HG02678 (cell line): ENCODE results near the gene FER.
"Not testable (repeated sequence)": the region's sequence is repeated elsewhere in the genome, so short reads cannot be mapped to it uniquely, and the experiment has no call there.

Experiments used
- ATAC-seq: cut with Tn5 transposase; IDR thresholded peaks from one replicate; pipeline ENCODE4 v1.9.1; 2021; ENCODE audit warnings: mild to moderate bottlenecking, moderate library complexity; ENCODE audit not compliant: unreplicated experiment

The FER gene

GRCh38 chr5:108797986-108798385 lies 50.3 kb downstream of the FER start:
- no peak for ATAC-seq

DNA sequence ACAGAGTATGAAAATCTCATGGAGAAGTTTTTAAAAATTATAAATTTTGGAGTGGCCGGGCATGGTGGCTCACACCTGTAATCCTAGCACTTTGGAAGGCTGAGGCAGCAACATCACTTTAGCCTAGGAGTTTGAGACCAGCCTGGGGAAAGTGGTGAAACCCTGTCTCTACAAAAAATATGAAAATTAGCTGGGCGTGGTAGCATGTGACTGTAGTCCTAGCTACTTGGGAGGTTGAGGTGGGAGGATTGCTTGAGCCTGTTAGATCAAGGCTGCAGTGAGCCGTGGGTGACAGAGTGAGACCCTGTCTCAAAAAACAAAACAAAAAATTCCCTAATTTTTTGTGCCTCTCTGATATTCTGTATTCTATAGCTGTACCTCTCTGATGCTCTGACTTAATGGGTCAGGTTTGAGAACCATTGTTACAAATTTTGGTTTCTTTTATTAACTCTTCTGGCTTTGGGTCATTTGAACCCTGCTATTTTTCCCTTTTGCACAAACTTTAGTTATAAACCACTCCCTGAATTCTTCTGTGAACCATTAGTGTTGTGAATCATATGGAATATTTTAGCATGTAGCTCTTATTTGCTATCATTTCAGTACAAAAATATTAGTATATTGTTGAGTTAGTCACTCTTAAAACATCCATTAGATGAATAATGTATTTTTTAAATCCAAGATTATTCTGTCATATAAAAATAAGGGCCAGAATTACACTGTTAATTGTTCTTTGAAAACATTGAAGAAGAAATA lies 51.0 kb downstream of the FER start:
- no peak for ATAC-seq

DNA sequence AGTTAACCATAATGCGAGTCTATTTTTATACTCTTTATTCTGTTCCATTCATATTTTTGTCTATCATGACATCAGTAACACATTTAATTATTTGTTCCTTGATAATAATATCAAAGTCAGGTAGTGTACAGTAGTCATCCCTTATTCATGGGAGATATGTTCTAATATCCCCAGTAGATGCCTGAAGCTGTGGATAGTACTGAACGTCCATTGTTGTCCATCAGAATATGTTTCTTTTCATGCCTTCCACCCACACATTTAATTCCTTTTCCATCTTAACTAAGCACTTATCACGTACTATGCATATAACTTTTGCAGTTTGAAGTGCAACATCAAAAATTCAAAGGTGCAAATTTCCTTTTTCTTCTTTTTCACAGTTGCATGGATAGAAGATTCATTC lies 53.6 kb downstream of the FER start:
- ATAC-seq, result no peak

GRCh38 chr5:108801776-108802175 lies 54.1 kb downstream of the FER start:
- ATAC-seq, result no peak

GRCh38 chr5:108810717-108811116 lies 63.0 kb downstream of the FER start:
- no peak for ATAC-seq

- ATAC-seq, result no peak
Observed at GRCh38 chr5:108813673-108814072, 66.0 kb downstream of the FER start.

DNA sequence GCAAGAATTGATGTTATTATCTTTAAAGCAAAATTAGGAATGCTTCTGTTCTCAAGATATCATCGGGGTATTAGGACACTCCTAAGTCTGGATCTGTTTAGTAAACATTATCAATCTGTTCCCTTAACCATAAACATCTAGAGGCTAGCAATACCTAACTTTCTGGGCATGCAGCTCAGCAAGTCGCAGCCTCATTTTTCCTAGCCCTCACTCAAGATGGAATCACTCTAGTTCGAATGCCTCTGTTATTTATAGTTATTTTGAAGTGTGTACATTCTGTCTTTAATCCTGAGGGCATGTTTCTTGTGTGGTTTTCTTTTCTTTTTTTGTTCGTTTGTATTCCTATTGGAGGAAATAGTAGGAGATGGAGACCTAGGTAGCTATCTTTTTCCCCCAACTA lies 66.9 kb downstream of the FER start:
- ATAC-seq, result no peak

- ATAC-seq, result peak; percentile 98
Observed at GRCh38 chr5:108818613-108819272, 71.0 kb downstream of the FER start.

- no peak for ATAC-seq
Observed at GRCh38 chr5:108820983-108821382, 73.3 kb downstream of the FER start.

DNA sequence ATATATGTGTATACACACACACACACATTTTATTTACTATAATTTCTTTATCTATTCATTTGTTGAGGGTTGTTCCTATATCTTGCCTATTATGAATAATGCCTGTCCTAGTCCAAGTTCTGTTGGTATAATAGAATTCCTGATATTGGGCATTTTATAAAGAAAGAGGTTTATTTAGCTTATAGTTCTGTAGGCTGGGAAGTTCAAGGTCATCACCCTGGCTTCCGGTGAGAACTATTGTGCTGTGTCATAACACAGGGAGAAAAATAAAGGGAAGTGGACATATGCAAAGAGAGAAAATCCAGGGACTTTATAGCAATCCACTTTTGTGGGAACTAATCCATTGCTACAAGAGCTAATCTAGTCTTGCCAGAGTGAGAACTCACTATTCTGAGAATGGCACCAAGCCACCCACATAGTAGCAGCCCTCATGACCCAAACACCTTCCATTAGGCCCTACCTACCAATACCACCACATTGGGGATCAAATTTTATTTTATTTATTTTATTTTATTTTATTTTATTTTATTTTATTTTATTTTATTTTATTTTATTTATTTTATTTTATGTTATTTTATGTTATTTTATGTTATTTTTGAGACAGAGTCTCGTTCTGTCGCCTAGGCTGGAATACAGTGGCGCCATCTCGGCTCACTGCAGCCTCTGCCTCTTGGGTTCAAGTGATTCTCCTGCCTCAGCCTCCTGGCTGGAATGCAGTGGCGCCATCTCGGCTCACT lies 74.7 kb downstream of the FER start:
- ATAC-seq, result no peak

DNA sequence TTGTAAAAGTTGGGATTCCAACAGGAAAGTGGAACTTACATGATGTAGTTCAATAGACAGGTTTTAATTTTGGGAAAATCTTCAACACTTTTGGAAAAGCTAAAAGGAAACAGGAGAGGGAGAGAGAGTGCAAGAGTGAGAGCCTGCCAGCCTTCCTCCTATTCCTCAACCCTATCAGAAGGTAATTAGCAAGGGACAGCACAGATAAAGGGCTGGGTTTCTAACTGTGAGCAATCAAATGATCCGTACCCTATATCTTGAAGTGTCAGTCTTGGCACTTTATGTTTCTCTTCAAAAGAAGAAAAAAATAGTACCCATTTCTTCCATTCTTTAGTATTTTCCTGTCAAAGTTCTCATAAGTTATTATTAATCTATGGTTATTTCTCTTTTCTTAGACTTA lies 79.4 kb downstream of the FER start:
- no peak for ATAC-seq

DNA sequence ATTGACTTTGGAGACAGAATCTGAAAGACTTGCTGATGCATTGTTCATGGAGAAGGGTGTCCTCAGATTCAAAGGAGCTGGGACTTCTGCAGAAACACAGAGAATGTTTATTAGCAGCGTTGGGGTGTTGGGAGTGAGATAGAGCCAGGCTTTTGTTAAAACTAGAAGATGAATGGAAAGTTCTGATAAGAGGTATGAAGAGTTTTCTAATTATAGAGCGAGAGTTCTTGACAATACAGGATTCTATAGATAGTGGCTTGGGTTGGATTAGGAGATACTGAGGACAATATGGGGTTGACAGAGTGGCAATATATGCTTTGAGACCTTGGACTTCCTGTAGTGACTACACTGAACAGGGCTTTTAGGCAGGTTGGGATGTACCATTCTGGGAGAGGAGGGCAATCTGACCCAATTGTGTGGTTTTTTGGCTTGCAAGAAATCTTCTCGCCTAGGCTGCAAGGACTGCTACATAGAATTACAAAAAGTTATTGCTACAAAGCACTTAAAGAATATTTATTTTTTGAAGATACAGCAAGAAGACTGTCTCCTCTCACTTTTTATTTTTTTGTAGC lies 83.1 kb downstream of the FER start:
- ATAC-seq, result no peak

DNA sequence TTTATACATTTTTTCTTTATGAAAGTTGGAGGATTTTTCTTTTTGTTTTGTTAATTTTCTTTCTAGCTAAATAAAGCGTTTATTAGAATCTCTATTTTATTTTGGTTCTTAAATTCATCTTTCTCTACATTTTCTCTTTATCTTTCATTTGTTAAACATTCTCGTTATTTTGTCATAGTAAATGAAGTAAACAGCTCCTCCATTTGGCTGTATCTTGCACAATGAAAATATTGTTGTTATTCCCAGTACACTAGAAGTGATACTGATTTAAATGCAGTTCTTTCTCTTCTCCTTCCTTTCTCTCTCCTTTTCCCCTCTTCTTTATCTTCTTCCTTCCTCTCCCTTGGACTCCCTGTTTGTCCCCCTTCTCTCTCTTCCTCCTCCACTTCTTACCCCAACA lies 88.8 kb downstream of the FER start:
- no peak for ATAC-seq

DNA sequence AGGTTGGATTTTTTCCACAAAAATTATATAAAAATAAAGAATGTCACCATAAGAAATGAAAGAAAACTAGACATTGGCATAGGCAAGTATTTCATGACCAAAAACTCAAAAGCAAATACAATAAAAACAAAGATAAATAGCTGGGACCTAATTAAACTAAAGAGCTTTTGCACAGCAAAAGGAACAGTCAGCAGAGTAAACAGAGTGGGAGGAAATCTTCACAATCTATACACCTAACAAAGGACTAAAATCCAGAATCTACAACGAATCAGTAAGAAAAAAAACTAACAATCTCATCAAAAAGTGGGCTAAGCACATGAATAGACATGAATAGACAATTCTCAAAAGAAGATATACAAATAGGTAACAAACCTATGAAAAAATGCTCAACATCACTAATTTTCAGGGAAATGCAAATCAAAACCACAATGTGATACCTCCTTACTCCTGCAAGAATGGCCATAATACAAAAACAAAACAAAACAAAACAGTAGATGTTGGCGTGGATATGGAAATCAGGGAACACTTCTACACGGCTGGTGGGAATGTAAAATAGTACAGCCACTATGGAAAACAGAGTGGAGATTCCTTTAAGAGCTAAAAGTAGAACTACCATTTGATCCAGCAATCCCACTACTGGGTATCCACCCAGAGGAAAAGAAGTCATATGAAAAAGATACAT lies 94.7 kb downstream of the FER start:
- not testable (repeated sequence) for ATAC-seq

DNA sequence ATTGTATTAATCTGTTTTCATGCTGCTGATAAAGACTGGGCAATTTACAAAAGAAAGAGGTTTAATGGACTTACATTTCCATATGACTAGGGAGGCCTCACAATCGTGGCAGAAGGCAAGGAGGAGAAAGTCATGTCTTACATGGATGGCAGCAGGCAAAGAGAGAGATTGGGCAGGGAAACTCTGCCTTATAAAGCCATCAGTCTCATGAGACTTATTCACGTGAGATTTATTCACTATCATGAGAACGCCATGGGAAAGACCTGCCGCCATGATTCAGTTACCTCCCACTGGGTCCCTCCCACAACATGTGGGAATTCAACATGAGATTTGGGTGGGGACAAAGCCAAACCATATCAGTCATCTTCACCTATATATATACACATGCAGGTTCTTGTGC lies 103.4 kb downstream of the FER start:
- not testable (repeated sequence) for ATAC-seq

GRCh38 chr5:108857905-108858304 lies 110.2 kb downstream of the FER start:
- ATAC-seq, result peak; percentile 42

DNA sequence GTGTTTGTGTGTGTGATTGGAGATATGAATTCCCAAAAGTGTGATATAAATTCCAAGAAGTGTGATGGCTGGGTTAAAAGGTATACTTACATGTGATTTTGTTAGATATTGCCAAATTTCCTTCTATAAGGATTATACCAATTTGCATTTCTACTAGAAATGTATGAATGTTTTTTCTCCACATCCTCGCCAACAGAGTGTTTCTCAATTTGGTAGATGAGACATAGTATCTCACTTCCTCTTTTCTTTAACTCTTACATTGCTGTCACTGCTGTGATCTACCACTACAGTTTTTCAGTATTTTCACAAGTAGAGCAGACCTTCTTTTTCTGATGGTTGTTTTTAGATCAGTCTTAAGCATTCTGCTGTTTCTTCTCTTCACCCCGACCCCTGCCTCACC lies 111.3 kb downstream of the FER start:
- peak; percentile 95 for ATAC-seq

DNA sequence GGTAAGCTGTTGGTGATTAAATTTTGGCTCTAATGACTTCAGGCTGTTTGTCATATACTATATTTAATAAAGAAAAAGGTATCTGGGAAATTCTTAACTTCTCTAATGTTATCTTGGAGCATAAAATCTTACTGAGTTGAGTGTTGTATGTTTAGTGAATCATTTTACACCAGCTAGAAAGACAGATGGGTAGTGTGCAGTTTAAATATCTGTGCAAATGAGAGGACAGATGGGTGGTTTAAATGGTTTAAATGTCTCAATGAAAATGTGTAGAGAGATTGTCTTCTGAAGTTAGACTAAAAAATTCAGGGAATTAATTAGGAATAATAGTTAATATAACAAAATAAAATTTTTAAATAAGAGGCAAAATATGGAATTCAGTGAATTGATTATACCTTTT lies 114.5 kb downstream of the FER start:
- ATAC-seq, result no peak

DNA sequence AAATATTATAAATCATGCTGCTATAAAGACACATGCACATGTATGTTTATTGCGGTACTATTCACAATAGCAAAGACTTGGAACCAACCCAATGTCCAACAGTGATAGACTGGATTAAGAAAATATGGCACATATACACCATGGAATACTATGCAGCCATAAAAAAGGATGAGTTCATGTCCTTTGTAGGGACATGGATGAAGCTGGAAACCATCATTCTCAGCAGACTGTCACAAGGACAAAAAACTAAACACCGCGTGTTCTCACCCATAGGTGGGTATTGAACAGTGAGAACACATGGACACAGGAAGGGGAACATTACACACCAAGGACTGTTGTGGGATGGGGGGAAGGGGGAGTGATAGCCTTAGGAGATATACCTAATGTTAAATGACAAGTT lies 118.4 kb downstream of the FER start:
- not testable (repeated sequence) for ATAC-seq

DNA sequence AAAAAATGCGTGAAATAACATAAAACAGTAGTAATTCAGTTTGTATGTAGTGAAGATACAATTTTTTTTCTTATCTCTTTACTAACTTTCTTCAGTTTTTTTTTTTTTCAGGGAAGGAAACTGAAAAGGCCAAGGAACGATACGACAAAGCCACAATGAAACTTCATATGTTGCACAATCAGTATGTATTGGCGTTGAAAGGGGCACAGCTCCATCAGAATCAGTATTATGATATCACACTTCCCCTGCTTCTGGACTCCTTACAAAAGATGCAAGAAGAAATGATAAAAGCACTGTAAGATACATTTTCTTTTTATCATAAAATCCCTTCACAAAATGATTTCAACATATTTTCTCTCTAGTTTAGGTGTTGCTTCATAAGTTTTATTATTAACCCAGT lies 120.0 kb downstream of the FER start:
- no peak for ATAC-seq

DNA sequence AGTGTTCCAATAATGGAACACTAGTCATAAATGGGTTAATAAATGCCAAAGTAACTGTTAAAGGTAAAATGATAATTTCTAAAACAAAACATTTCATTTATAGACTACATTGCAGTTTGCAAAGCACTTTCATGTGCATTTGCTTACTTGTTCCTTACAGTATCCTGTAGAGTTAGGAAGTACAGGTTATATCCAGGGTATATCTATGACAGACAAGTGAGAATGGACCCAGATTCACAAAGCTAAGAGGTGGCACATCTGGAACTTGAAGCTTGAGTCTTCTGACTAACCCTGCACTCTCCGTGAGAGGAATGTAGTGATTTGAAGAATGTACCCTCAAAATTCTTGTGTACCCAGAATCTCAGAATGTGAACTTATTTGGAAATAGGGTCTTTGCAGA lies 121.4 kb downstream of the FER start:
- no peak for ATAC-seq
